Astrocyte (in vitro differentiated cells and primary cell): ENCODE data around the gene CTXN2. TPM values are rescaled to one million over a fixed set of nuclear protein-coding genes. Genes with fewer than 3 reads are reported as not detected.
A peak's percentile ranks its signal among the peaks of the same experiment; 100 is the strongest.

ENCODE experiments used
- DNase-seq: peaks from one replicate; pipeline ENCODE4 v3.0.0-alpha.2; 2010; ENCODE audit warnings: low read depth
- FAIRE-seq: peaks from 2 replicates; lab custom pipeline; 2011; peaks lifted over from hg19 to GRCh38; lab: Jason Lieb, UNC
- H2AFZ ChIP-seq: 2 replicates; pipeline ENCODE4 v1.6.0; 2012; ENCODE audit warnings: low read depth, low read length, inconsistent platforms
- H3K27ac ChIP-seq: 2 replicates; pipeline ENCODE4 v1.5.1; 2011; ENCODE audit warnings: low read depth, low read length, inconsistent platforms
- H3K27me3 ChIP-seq: 2 replicates; pipeline ENCODE4 v1.6.0; 2011; ENCODE audit warnings: low read length, inconsistent platforms; ENCODE audit not compliant: insufficient read depth
- H3K36me3 ChIP-seq: 2 replicates; pipeline ENCODE4 v1.5.1; 2011; ENCODE audit warnings: low read length, inconsistent platforms; ENCODE audit not compliant: insufficient read depth
- H3K4me1 ChIP-seq: 2 replicates; pipeline ENCODE4 v1.5.1; 2011; ENCODE audit warnings: low read length, inconsistent platforms; ENCODE audit not compliant: insufficient read depth
- H3K4me2 ChIP-seq: 2 replicates; pipeline ENCODE4 v1.6.0; 2012; ENCODE audit warnings: low read length, inconsistent platforms
- H3K4me3 ChIP-seq: 2 replicates; pipeline ENCODE4 v1.5.1; 2011; ENCODE audit warnings: low read depth, mild to moderate bottlenecking, low read length, inconsistent platforms; ENCODE audit not compliant: insufficient read depth
- H3K79me2 ChIP-seq: 2 replicates; pipeline ENCODE4 v1.6.0; 2012; ENCODE audit warnings: mild to moderate bottlenecking, low read length, inconsistent platforms; ENCODE audit not compliant: insufficient read depth
- H3K9ac ChIP-seq: 2 replicates; pipeline ENCODE4 v1.6.0; 2012; ENCODE audit warnings: mild to moderate bottlenecking, low read length, inconsistent platforms
- H3K9me3 ChIP-seq: 2 replicates; pipeline ENCODE4 v1.5.1; 2012; ENCODE audit warnings: low read depth, mild to moderate bottlenecking, low read length, inconsistent platforms; ENCODE audit not compliant: insufficient read depth
- H4K20me1 ChIP-seq: 2 replicates; pipeline ENCODE4 v1.6.0; 2012; ENCODE audit warnings: low read length, inconsistent platforms; ENCODE audit not compliant: insufficient read depth
- H3K27ac Mint-ChIP-seq: one replicate; pipeline ENCODE4 v1.8.0; 2021; ENCODE audit warnings: mild to moderate bottlenecking, mixed read lengths; ENCODE audit not compliant: unreplicated experiment
- H3K27me3 Mint-ChIP-seq: one replicate; pipeline ENCODE4 v1.8.0; 2021; ENCODE audit warnings: low read depth, mixed read lengths; ENCODE audit not compliant: unreplicated experiment
- H3K36me3 Mint-ChIP-seq: one replicate; pipeline ENCODE4 v1.8.0; 2021; ENCODE audit warnings: low read depth, mixed read lengths; ENCODE audit not compliant: unreplicated experiment
- H3K4me1 Mint-ChIP-seq: one replicate; pipeline ENCODE4 v1.8.0; 2021; ENCODE audit warnings: low read depth, mixed read lengths; ENCODE audit not compliant: unreplicated experiment
- H3K4me3 Mint-ChIP-seq: one replicate; pipeline ENCODE4 v1.8.0; 2021; ENCODE audit warnings: mild to moderate bottlenecking, moderate library complexity, mixed read lengths; ENCODE audit not compliant: unreplicated experiment
- H3K9me3 Mint-ChIP-seq: one replicate; pipeline ENCODE4 v1.8.0; 2021; ENCODE audit warnings: mild to moderate bottlenecking, mixed read lengths; ENCODE audit not compliant: unreplicated experiment
- CTCF ChIP-seq: IDR thresholded peaks from 2 replicates; pipeline ENCODE4 v1.5.1; 2011; ENCODE audit warnings: low read depth, mild to moderate bottlenecking, inconsistent platforms, low read length, moderate library complexity; ENCODE audit not compliant: insufficient read depth
- EZH2 ChIP-seq: IDR thresholded peaks from 2 replicates; pipeline ENCODE4 v1.6.1; 2012; ENCODE audit warnings: mild to moderate bottlenecking, low read length, inconsistent platforms; ENCODE audit not compliant: insufficient read depth
- total RNA-seq: library from RNA; stranded (reverse); gene quantifications from 2 replicates; pipeline ENCODE4 v1.2.1, GENCODE V29; 2021

CTXN2 gene
- total RNA-seq, 1 donor from 2014 or later, result not detected

- H3K27ac ChIP-seq, result no peak overlapping the region
- no peak for TF ChIP-seq EZH2
- TF ChIP-seq CTCF, result no peak
- H4K20me1 ChIP-seq, result no peaks in the 10 kb centered on the region
- H3K9ac ChIP-seq, result no peak overlapping the region
- FAIRE-seq (peak; percentile 64), DNase-seq (peak; percentile 51)
- H3K4me3 ChIP-seq, result peak overlapping the region; percentile 45
- H3K4me2 ChIP-seq, result peak overlapping the region; percentile 84
- H3K36me3 ChIP-seq, result no peaks in the 10 kb centered on the region
- Mint-ChIP-seq H3K27ac (no peak overlapping the region), H3K4me3 (peak overlapping the region; percentile 87), H3K36me3 (no peaks in the 10 kb centered on the region), H3K27me3 (peaks cover 25% of the 10 kb centered on the region), H3K9me3 (no peaks in the 10 kb centered on the region), H3K4me1 (peaks cover 3% of the 10 kb centered on the region)
- H3K9me3 ChIP-seq, result no peaks in the 10 kb centered on the region
- H3K27me3 ChIP-seq, result peaks cover 4% of the 10 kb centered on the region
- no peaks in the 10 kb centered on the region for H3K79me2 ChIP-seq
- H3K4me1 ChIP-seq, result peaks cover 7% of the 10 kb centered on the region
- peak overlapping the region; percentile 47 for H2AFZ ChIP-seq
Measured at GRCh38 chr15:48190932-48191573, 412 bp upstream of the CTXN2 start.

GRCh38 chr15:48202068-48202467 is 10.6 kb downstream of the CTXN2 start:
- no peak overlapping the region for H2AFZ ChIP-seq
- no peaks in the 10 kb centered on the region for H3K9me3 Mint-ChIP-seq
- H3K9me3 ChIP-seq, result no peaks in the 10 kb centered on the region
- no peaks in the 10 kb centered on the region for H4K20me1 ChIP-seq
- no peak overlapping the region for H3K9ac ChIP-seq
- FAIRE-seq, result no peak
- no peak overlapping the region for H3K4me3 Mint-ChIP-seq
- no peak overlapping the region for H3K27ac ChIP-seq
- no peak overlapping the region for H3K27ac Mint-ChIP-seq
- peaks cover 2% of the 10 kb centered on the region for H3K27me3 ChIP-seq
- no peaks in the 10 kb centered on the region for H3K4me1 ChIP-seq
- no peak overlapping the region for H3K4me2 ChIP-seq
- no peaks in the 10 kb centered on the region for H3K36me3 ChIP-seq
- H3K27me3 Mint-ChIP-seq, result peaks cover 2% of the 10 kb centered on the region
- no peaks in the 10 kb centered on the region for H3K4me1 Mint-ChIP-seq
- no peak for DNase-seq
- H3K4me3 ChIP-seq, result no peak overlapping the region
- no peaks in the 10 kb centered on the region for H3K36me3 Mint-ChIP-seq
- no peak for TF ChIP-seq CTCF
- TF ChIP-seq EZH2, result no peak
- H3K79me2 ChIP-seq, result no peaks in the 10 kb centered on the region

DNA sequence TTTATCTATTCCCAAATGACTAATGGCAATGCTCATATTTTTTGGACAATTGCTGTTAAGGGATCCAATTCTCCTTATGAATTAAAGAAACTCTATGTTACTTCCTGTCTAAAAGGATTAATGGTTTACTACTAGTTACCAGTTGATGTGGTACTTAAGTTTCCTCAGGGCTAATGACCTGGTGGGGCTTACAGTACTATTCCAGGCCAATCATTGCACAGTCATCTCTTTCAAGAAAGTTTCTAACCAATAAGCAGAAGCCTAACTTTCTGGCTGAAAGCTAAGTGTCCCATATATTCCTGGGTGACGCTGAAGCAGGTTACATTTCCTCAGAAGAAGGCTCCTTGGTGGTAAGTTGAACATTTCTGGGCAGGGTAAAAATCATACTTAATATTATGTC is 14.5 kb downstream of the CTXN2 start, which contains the start of gene SLC12A1:
Gene SLC12A1 (plus strand): TSS at position 322 of the 400 bp plus-strand sequence. CDS start 1,418 bp downstream, outside the sequence.
- no peaks in the 10 kb centered on the region for H3K36me3 Mint-ChIP-seq
- no peak within 1 kb of the TSS for H3K27ac ChIP-seq
- peaks cover 2% of the 10 kb centered on the region for H3K27me3 ChIP-seq
- no peak for DNase-seq
- no peak within 1 kb of the TSS for H3K27ac Mint-ChIP-seq
- no peak within 1 kb of the TSS for H3K4me3 Mint-ChIP-seq
- no peaks in the 10 kb centered on the region for H3K9me3 Mint-ChIP-seq
- H3K79me2 ChIP-seq, result no peaks in the 10 kb centered on the region
- peaks cover 2% of the 10 kb centered on the region for H3K27me3 Mint-ChIP-seq
- no peak for TF ChIP-seq EZH2
- TF ChIP-seq CTCF, result no peak
- H2AFZ ChIP-seq, result no peak within 1 kb of the TSS
- H3K4me1 Mint-ChIP-seq, result no peaks in the 10 kb centered on the region
- H3K4me1 ChIP-seq, result no peaks in the 10 kb centered on the region
- no peak within 1 kb of the TSS for H3K4me3 ChIP-seq
- no peaks in the 10 kb centered on the region for H3K36me3 ChIP-seq
- no peak for FAIRE-seq
- no peaks in the 10 kb centered on the region for H3K9me3 ChIP-seq
- H3K4me2 ChIP-seq, result no peak within 1 kb of the TSS
- H3K9ac ChIP-seq, result no peak within 1 kb of the TSS
- no peaks in the 10 kb centered on the region for H4K20me1 ChIP-seq
